ENCODE results near the gene IGF2BP2. TPM values are rescaled to one million over a fixed set of nuclear protein-coding genes. Genes with fewer than 3 reads are reported as not detected.
"Not testable (repeated sequence)": the region's sequence is repeated elsewhere in the genome, so short reads cannot be mapped to it uniquely, and the experiment has no call there.

The IGF2BP2 gene
- total RNA-seq, 1 donor from 2014 or later: 60.9 TPM

GRCh38 chr3:185677146-185677829 is 147.6 kb downstream of the IGF2BP2 start:
- peak; percentile 85 for DNase-seq (ENCODE audit: low spot score)

GRCh38 chr3:185667574-185667973 is 157.3 kb downstream of the IGF2BP2 start:
- DNase-seq (ENCODE audit: low spot score): no peak

- DNase-seq (ENCODE audit: low spot score): no peak
These were observed 160.9 kb downstream of the IGF2BP2 start for GRCh38 chr3:185663929-185664328.

- DNase-seq (ENCODE audit: low spot score): no peak
These were observed 163.1 kb downstream of the IGF2BP2 start for GRCh38 chr3:185661772-185662171.

- not testable (repeated sequence) for DNase-seq (ENCODE audit: low spot score)
These were observed 163.5 kb downstream of the IGF2BP2 start for GRCh38 chr3:185661296-185661695.

GRCh38 chr3:185659942-185660921 is 164.6 kb downstream of the IGF2BP2 start:
- DNase-seq (ENCODE audit: low spot score): peak; percentile 80

GRCh38 chr3:185658943-185659342 is 165.9 kb downstream of the IGF2BP2 start:
- no peak for DNase-seq (ENCODE audit: low spot score)

- peak; percentile 67 for DNase-seq (ENCODE audit: low spot score)
These were observed 166.3 kb downstream of the IGF2BP2 start for GRCh38 chr3:185658504-185658912.

GRCh38 chr3:185657691-185658503 is 166.9 kb downstream of the IGF2BP2 start:
- no peak for DNase-seq (ENCODE audit: low spot score)

- no peak for DNase-seq (ENCODE audit: low spot score)
These were observed 167.6 kb downstream of the IGF2BP2 start for GRCh38 chr3:185657211-185657610.

- DNase-seq (ENCODE audit: low spot score): peak; percentile 92
These were observed 168.5 kb downstream of the IGF2BP2 start for GRCh38 chr3:185656321-185656840.

- no peak for DNase-seq (ENCODE audit: low spot score)
These were observed 169.2 kb downstream of the IGF2BP2 start for GRCh38 chr3:185655426-185656320.

- DNase-seq (ENCODE audit: low spot score): no peak
These were observed 170.1 kb downstream of the IGF2BP2 start for GRCh38 chr3:185654758-185655145.

GRCh38 chr3:185653949-185654757 is 170.7 kb downstream of the IGF2BP2 start:
- no peak for DNase-seq (ENCODE audit: low spot score)

GRCh38 chr3:185651971-185652370 is 172.9 kb downstream of the IGF2BP2 start:
- no peak for DNase-seq (ENCODE audit: low spot score)

- no peak for DNase-seq (ENCODE audit: low spot score)
These were observed 175.4 kb downstream of the IGF2BP2 start for GRCh38 chr3:185649414-185649813.

- no peak for DNase-seq (ENCODE audit: low spot score)
These were observed 176.4 kb downstream of the IGF2BP2 start for GRCh38 chr3:185648396-185648795.

GRCh38 chr3:185647880-185648210 is 177.0 kb downstream of the IGF2BP2 start:
- DNase-seq (ENCODE audit: low spot score): no peak

- no peak for DNase-seq (ENCODE audit: low spot score)
These were observed 177.5 kb downstream of the IGF2BP2 start for GRCh38 chr3:185647134-185647879.
